ENCODE measurements around the gene PLOD3. TPM values are rescaled to one million over a fixed set of nuclear protein-coding genes. Genes with fewer than 3 reads are reported as not detected.
"Not testable (repeated sequence)": the region's sequence is repeated elsewhere in the genome, so short reads cannot be mapped to it uniquely, and the experiment has no call there.

The PLOD3 gene
- 112 and 123 TPM in 2 replicates for total RNA-seq (2022)
- Bru-seq, nascent RNA: percentile 60 among the genes with signal in this experiment
- BruChase-seq, experiment 1, labeled RNA remaining after a 2-hour chase: percentile 71 among the genes with signal in this experiment
- percentile 84 among the genes with signal in this experiment for BruChase-seq, experiment 2, labeled RNA remaining after a 6-hour chase
- long read RNA-seq, transcript PLOD3-201 (19 exons, 2,920 nt): major isoform, 84 of 128 reads
- long read RNA-seq, partial matches to known transcripts: 23 of 128 reads
- long read RNA-seq, other reads (novel, unspliced or antisense): 21 of 128 reads

- H3K4me3 ChIP-seq (ENCODE audit: low read depth, low read length): peak within 1 kb of the TSS; percentile 75
- no peaks in the 10 kb centered on the region for H3K27me3 ChIP-seq (replicated peaks; ENCODE audit: control insufficient read depth, insufficient read depth, low read length)
- BruUV-seq (replicated peaks): no TSS peak
- TF ChIP-seq CTCF (IDR thresholded peaks at IDR 0.05; ENCODE audit: insufficient read depth in 1 of 2, low read depth in 1 of 2, low read length in 1 of 2, severe bottlenecking in 1 of 2, unreplicated experiment in 1 of 2): peak; percentile 43 to 48
- Mint-ChIP-seq H3K36me3 (ENCODE audit: insufficient read depth, unreplicated experiment) (peaks cover 41% of the 10 kb centered on the region), H3K27ac (ENCODE audit: unreplicated experiment) (peak within 1 kb of the TSS; percentile 81), H3K27me3 (ENCODE audit: insufficient read depth, unreplicated experiment) (no peaks in the 10 kb centered on the region), H3K9me3 (ENCODE audit: unreplicated experiment) (no peaks in the 10 kb centered on the region), H3K4me3 (ENCODE audit: unreplicated experiment) (peak within 1 kb of the TSS; percentile 83), H3K4me1 (ENCODE audit: low read depth, unreplicated experiment) (peaks cover 30% of the 10 kb centered on the region)
- peaks cover 3% of the 10 kb centered on the region; the same call in 1 of the 2 replicates for H3K36me3 ChIP-seq (ENCODE audit: control insufficient read depth, insufficient read depth, low read length)
- H3K9me3 ChIP-seq: no peaks in the 10 kb centered on the region
- intact Hi-C loops (cut with micrococcal nuclease; ENCODE audit: unreplicated experiment): loop anchor here (1.0 to 2.0 kb wide), 4 partner anchors 15 to 35 kb away; partner anchors contain the start of gene MOGAT3
- CTCF ChIA-PET: interaction anchor here (0.5 to 2.8 kb wide), 22 partner anchors 9 to 715 kb away, joined by 3 to 49 read pairs (median 4); partner anchors contain the start of genes FIS1 and SERPINE1
- peaks cover 22% of the 10 kb centered on the region for H3K4me1 ChIP-seq
- POLR2A ChIA-PET: interaction anchor here (0.6 to 2.0 kb wide), 13 partner anchors 11 to 1181 kb away, joined by 3 to 15 read pairs (median 6); partner anchors contain the start of genes FIS1, MOGAT3, UFSP1 and VGF
- DNase-seq: peak; percentile 95 to 97
Measured at GRCh38 chr7:101217388-101218235, at the start of gene PLOD3, which contains the start of gene ZNHIT1. Gene PLOD3 (minus strand): TSS chr7:101217581. CDS start chr7:101217274, 307 bp downstream. Gene ZNHIT1 (plus strand): TSS chr7:101218165. CDS start chr7:101218196, 31 bp downstream.

DNA sequence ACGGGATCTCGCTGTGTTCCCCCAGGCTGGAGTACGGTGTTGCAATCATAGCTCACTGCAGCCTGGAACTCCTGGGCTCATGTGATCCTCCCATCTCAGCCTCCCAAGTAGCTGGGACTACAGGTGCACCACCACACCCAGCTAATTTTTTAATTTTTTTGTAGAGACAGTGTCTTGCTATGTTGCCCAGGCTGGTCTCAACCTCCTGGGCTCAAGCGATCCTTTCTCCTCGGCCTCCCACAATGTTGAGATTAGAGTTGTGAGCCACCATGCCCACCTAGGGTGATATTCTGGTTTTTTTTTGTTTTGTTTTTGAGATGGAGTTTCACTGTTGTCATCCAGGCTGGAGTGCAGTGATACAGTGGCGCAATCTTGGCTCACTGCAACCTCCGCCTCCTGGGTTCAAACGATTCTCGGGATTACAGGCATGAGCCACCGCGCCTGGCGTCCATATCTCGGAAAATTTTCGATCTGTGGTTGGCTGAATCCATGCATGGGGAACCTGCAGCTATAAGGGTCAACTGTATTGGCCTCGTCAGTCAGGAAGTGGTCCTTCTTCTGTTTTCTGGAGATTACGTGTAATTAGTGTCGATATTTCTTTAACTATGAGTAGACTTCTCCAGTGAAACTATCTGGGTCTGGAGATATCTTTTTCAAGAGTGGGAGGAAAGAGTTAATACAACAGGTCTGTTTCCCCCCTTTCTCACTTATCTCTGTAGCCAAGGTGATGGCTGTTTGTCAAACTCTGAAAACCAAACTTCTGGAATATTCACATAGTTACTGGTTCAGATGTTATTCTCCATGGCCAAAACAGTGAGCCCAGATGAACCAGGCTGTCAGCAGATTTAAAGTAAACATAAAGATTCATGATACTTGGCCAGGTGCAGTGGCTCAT, 48.5 kb upstream of the PLOD3 start:
- no peaks in the 10 kb centered on the region for H3K9me3 Mint-ChIP-seq (ENCODE audit: unreplicated experiment)
- H3K4me1 Mint-ChIP-seq (ENCODE audit: low read depth, unreplicated experiment): no peaks in the 10 kb centered on the region
- BruUV-seq (replicated peaks): no TSS peak
- H3K27ac Mint-ChIP-seq (ENCODE audit: unreplicated experiment): no peak overlapping the region
- intact Hi-C loops (cut with micrococcal nuclease; ENCODE audit: unreplicated experiment): no loop called here
- no peaks in the 10 kb centered on the region for H3K36me3 Mint-ChIP-seq (ENCODE audit: insufficient read depth, unreplicated experiment)
- no peaks in the 10 kb centered on the region for H3K9me3 ChIP-seq
- H3K4me3 Mint-ChIP-seq (ENCODE audit: unreplicated experiment): no peak overlapping the region
- POLR2A ChIA-PET: no interaction called here
- no peaks in the 10 kb centered on the region for H3K27me3 ChIP-seq (replicated peaks; ENCODE audit: control insufficient read depth, insufficient read depth, low read length)
- no peaks in the 10 kb centered on the region for H3K27me3 Mint-ChIP-seq (ENCODE audit: insufficient read depth, unreplicated experiment)
- CTCF ChIA-PET: interaction anchor here (1.3 kb wide), 1 partner anchor 17 kb away, joined by 3 read pairs; no protein-coding TSS in a partner anchor
- H3K4me1 ChIP-seq: no peaks in the 10 kb centered on the region
- no peak for TF ChIP-seq CTCF (IDR thresholded peaks at IDR 0.05; ENCODE audit: insufficient read depth in 1 of 2, low read depth in 1 of 2, low read length in 1 of 2, severe bottlenecking in 1 of 2, unreplicated experiment in 1 of 2)
- H3K4me3 ChIP-seq (ENCODE audit: low read depth, low read length): no peak overlapping the region
- no peaks in the 10 kb centered on the region for H3K36me3 ChIP-seq (ENCODE audit: control insufficient read depth, insufficient read depth, low read length)
- no peak for DNase-seq

- intact Hi-C loops (cut with micrococcal nuclease; ENCODE audit: unreplicated experiment); H3K4me1 ChIP-seq; H3K27ac Mint-ChIP-seq (ENCODE audit: unreplicated experiment); H3K4me1 Mint-ChIP-seq (ENCODE audit: low read depth, unreplicated experiment); H3K27me3 Mint-ChIP-seq (ENCODE audit: insufficient read depth, unreplicated experiment); BruUV-seq (replicated peaks); DNase-seq; POLR2A ChIA-PET; H3K4me3 Mint-ChIP-seq (ENCODE audit: unreplicated experiment); H3K36me3 ChIP-seq (ENCODE audit: control insufficient read depth, insufficient read depth, low read length); H3K9me3 Mint-ChIP-seq (ENCODE audit: unreplicated experiment); H3K36me3 Mint-ChIP-seq (ENCODE audit: insufficient read depth, unreplicated experiment); H3K4me3 ChIP-seq (ENCODE audit: low read depth, low read length); H3K9me3 ChIP-seq; H3K27me3 ChIP-seq (replicated peaks; ENCODE audit: control insufficient read depth, insufficient read depth, low read length): not testable (repeated sequence)
- CTCF ChIA-PET: interaction anchor here (1.3 kb wide), 1 partner anchor 19 kb away, joined by 3 read pairs; no protein-coding TSS in a partner anchor
Measured at GRCh38 chr7:101264102-101264706, 46.8 kb upstream of the PLOD3 start.

Measured in Caco-2 (cell line).